Activated CD4-positive, alpha-beta T cell treated with anti-CD3 and anti-CD28 coated beads for 36 hours (primary cell): ENCODE results near the gene MED13. TPM values are rescaled to one million over a fixed set of nuclear protein-coding genes. Genes with fewer than 3 reads are reported as not detected.
A peak's percentile ranks its signal among the peaks of the same experiment; 100 is the strongest.
"Not testable (repeated sequence)": the region's sequence is repeated elsewhere in the genome, so short reads cannot be mapped to it uniquely, and the experiment has no call there.

Source experiments
- ATAC-seq: fragments of 200-7000 bp; cut with Tn5 transposase; one replicate; pipeline ENCODE4 v1.10.0; 2021; ENCODE audit warnings: mild to moderate bottlenecking, moderate library complexity
- CTCF ChIA-PET: fragments of 350-600 bp; sonication (Branson Sonifier 250); formaldehyde crosslinking; loops from one replicate; lab custom pipeline; 2021; ENCODE audit warnings: antibody characterized with exemption; lab: Charles Lee
- POLR2A ChIA-PET: fragments of 350-600 bp; sonication (Branson Sonifier 250); formaldehyde crosslinking; loops from one replicate; lab custom pipeline; 2021; ENCODE audit warnings: antibody characterized with exemption, inconsistent platforms; lab: Charles Lee
- DNase-seq: peaks from one replicate; pipeline ENCODE4 v3.0.0-alpha.2; 2020
- H3K27ac Mint-ChIP-seq: one replicate; pipeline ENCODE4 v1.8.0; 2021; ENCODE audit warnings: mixed read lengths
- H3K27me3 Mint-ChIP-seq: one replicate; pipeline ENCODE4 v1.8.0; 2021; ENCODE audit warnings: mixed read lengths
- H3K36me3 Mint-ChIP-seq: one replicate; pipeline ENCODE4 v1.8.0; 2021; ENCODE audit warnings: low read depth, mixed read lengths
- H3K4me1 Mint-ChIP-seq: one replicate; pipeline ENCODE4 v1.8.0; 2021; ENCODE audit warnings: mixed read lengths
- H3K4me3 Mint-ChIP-seq: one replicate; pipeline ENCODE4 v1.8.0; 2021; ENCODE audit warnings: mild to moderate bottlenecking, moderate library complexity, mixed read lengths
- H3K9me3 Mint-ChIP-seq: one replicate; pipeline ENCODE4 v1.8.0; 2021; ENCODE audit warnings: low read depth, mixed read lengths
- intact Hi-C, 2 experiments: fragments of 100-400 bp; cut with DNase I in 1 of 2; cut with micrococcal nuclease in 1 of 2; formaldehyde crosslinking; loops; one replicate each; pipeline versions ENCODE4 v1.14.2 to v1.15.1; 2022 to 2024; cut with DNase I, micrococcal nuclease
- total RNA-seq, 2 experiments: library from RNA; stranded (reverse); gene quantifications; one replicate each; pipeline ENCODE4 v1.2.3, GENCODE V29; 2021

The MED13 gene
- total RNA-seq, 2 experiments from 2014 or later: 33.7 to 49.8 TPM

GRCh38 chr17:61955619-61956018 lies 109.5 kb downstream of the MED13 start:
- CTCF ChIA-PET: interaction anchor here (1.0 kb wide), 2 partner anchors 17 to 168 kb away, joined by 3 to 4 read pairs; no protein-coding TSS in a partner anchor
- intact Hi-C loops: no loop called here
- POLR2A ChIA-PET: no interaction called here
- Mint-ChIP-seq H3K4me3 (no peak overlapping the region), H3K4me1 (no peaks in the 10 kb centered on the region), H3K27ac (no peak overlapping the region), H3K36me3 (peaks cover 22% of the 10 kb centered on the region), H3K27me3 (no peaks in the 10 kb centered on the region), H3K9me3 (no peaks in the 10 kb centered on the region)
- ATAC-seq (no peak), DNase-seq (no peak)

- ATAC-seq (no peak), DNase-seq (no peak)
- Mint-ChIP-seq H3K27ac (no peak overlapping the region), H3K9me3 (no peaks in the 10 kb centered on the region), H3K4me1 (no peaks in the 10 kb centered on the region), H3K4me3 (no peak overlapping the region), H3K27me3 (no peaks in the 10 kb centered on the region), H3K36me3 (peaks cover 19% of the 10 kb centered on the region)
- CTCF ChIA-PET: interaction anchor here (0.8 to 1.2 kb wide), 2 partner anchors 25 to 162 kb away, joined by 3 to 4 read pairs; no protein-coding TSS in a partner anchor
- intact Hi-C loops: no loop called here
- POLR2A ChIA-PET: no interaction called here
These were observed 117.6 kb downstream of the MED13 start for GRCh38 chr17:61947367-61948078.

- ATAC-seq (no peak), DNase-seq (no peak)
- intact Hi-C loops: no loop called here
- H3K4me1 Mint-ChIP-seq: no peaks in the 10 kb centered on the region
- H3K9me3 Mint-ChIP-seq: no peaks in the 10 kb centered on the region
- H3K27ac Mint-ChIP-seq: no peak overlapping the region
- POLR2A ChIA-PET: no interaction called here
- no peaks in the 10 kb centered on the region for H3K27me3 Mint-ChIP-seq
- CTCF ChIA-PET: no interaction called here
- no peak overlapping the region for H3K4me3 Mint-ChIP-seq
- H3K36me3 Mint-ChIP-seq: peaks cover 19% of the 10 kb centered on the region
These were observed 118.7 kb downstream of the MED13 start for GRCh38 chr17:61946359-61946758.

- ChIA-PET POLR2A (no interaction called here), CTCF (interaction anchor here (1.0 kb wide), 1 partner anchor 707 kb away, joined by 3 read pairs; no protein-coding TSS in a partner anchor)
- H3K4me3 Mint-ChIP-seq: no peak overlapping the region
- no peaks in the 10 kb centered on the region for H3K27me3 Mint-ChIP-seq
- H3K9me3 Mint-ChIP-seq: no peaks in the 10 kb centered on the region
- no peaks in the 10 kb centered on the region for H3K4me1 Mint-ChIP-seq
- no peak for DNase-seq
- no peak overlapping the region for H3K27ac Mint-ChIP-seq
- no peak for ATAC-seq
- intact Hi-C loops: no loop called here
- H3K36me3 Mint-ChIP-seq: peaks cover 6% of the 10 kb centered on the region
These were observed 122.0 kb downstream of the MED13 start for GRCh38 chr17:61943117-61943516.

GRCh38 chr17:61942085-61942484 lies 123.0 kb downstream of the MED13 start:
- H3K9me3 Mint-ChIP-seq: no peaks in the 10 kb centered on the region
- H3K27me3 Mint-ChIP-seq: no peaks in the 10 kb centered on the region
- CTCF ChIA-PET: no interaction called here
- no peaks in the 10 kb centered on the region for H3K4me1 Mint-ChIP-seq
- no peak overlapping the region for H3K27ac Mint-ChIP-seq
- intact Hi-C loops: no loop called here
- DNase-seq (no peak), ATAC-seq (no peak)
- POLR2A ChIA-PET: no interaction called here
- no peak overlapping the region for H3K4me3 Mint-ChIP-seq
- H3K36me3 Mint-ChIP-seq: peaks cover 6% of the 10 kb centered on the region

- Mint-ChIP-seq H3K27ac (peak overlapping the region; percentile 94), H3K4me1 (peaks cover 17% of the 10 kb centered on the region), H3K9me3 (no peaks in the 10 kb centered on the region), H3K36me3 (peaks cover 17% of the 10 kb centered on the region), H3K4me3 (peak overlapping the region; percentile 88), H3K27me3 (no peaks in the 10 kb centered on the region)
- ATAC-seq (no peak), DNase-seq (no peak)
- intact Hi-C loops: loop anchor here in 1 of 2 experiments (5.0 kb wide), 1 partner anchor 494 kb away; the partner anchor contains the start of gene METTL2A
- ChIA-PET CTCF (no interaction called here), POLR2A (interaction anchor here (0.6 kb wide), 1 partner anchor 44 kb away, joined by 6 read pairs; no protein-coding TSS in a partner anchor)
These were observed 137.0 kb downstream of the MED13 start for GRCh38 chr17:61928101-61928436.

- Mint-ChIP-seq H3K27me3 (no peaks in the 10 kb centered on the region), H3K36me3 (peaks cover 21% of the 10 kb centered on the region), H3K4me3 (peak within 1 kb of the TSS; percentile 88), H3K9me3 (no peaks in the 10 kb centered on the region), H3K27ac (peak within 1 kb of the TSS; percentile 94), H3K4me1 (peaks cover 17% of the 10 kb centered on the region)
- intact Hi-C loops: loop anchor here (1.0 to 5.0 kb wide), 6 partner anchors 64 to 1250 kb away; partner anchors contain the start of genes BRIP1 (in 2 of the 2), BCAS3 (in 1 of the 2), MED13 (in 1 of the 2) and METTL2A (in 1 of the 2)
- ChIA-PET CTCF (interaction anchor here (0.6 kb wide), 1 partner anchor 1918 kb away, joined by 3 read pairs; no protein-coding TSS in a partner anchor), POLR2A (interaction anchor here (0.5 to 0.6 kb wide), 2 partner anchors 34 to 44 kb away, joined by 6 read pairs; no protein-coding TSS in a partner anchor)
- peak; percentile 92 for ATAC-seq
- DNase-seq: peak; percentile 97
These were observed 137.6 kb downstream of the MED13 start, which contains the start of gene INTS2 for GRCh38 chr17:61927208-61928100. Gene INTS2, minus strand, starts transcription at chr17:61927982. Its CDS starts 1,338 bp downstream, at chr17:61926644.

GRCh38 chr17:61926826-61927207 lies 138.3 kb downstream of the MED13 start:
- DNase-seq (no peak), ATAC-seq (no peak)
- Mint-ChIP-seq H3K9me3 (no peaks in the 10 kb centered on the region), H3K27ac (peak overlapping the region; percentile 94), H3K36me3 (peaks cover 23% of the 10 kb centered on the region), H3K27me3 (no peaks in the 10 kb centered on the region), H3K4me3 (peak overlapping the region; percentile 88), H3K4me1 (peaks cover 17% of the 10 kb centered on the region)
- CTCF ChIA-PET: interaction anchor here (0.6 to 1.4 kb wide), 2 partner anchors 79 to 1919 kb away, joined by 3 read pairs; no protein-coding TSS in a partner anchor
- POLR2A ChIA-PET: no interaction called here
- intact Hi-C loops: loop anchor here (1.0 to 5.0 kb wide), 6 partner anchors 64 to 1250 kb away; partner anchors contain the start of genes BRIP1 (in 2 of the 2), BCAS3 (in 1 of the 2), MED13 (in 1 of the 2) and METTL2A (in 1 of the 2)

GRCh38 chr17:61915162-61915561 lies 149.9 kb downstream of the MED13 start:
- ATAC-seq, H3K27me3 Mint-ChIP-seq, H3K27ac Mint-ChIP-seq, H3K9me3 Mint-ChIP-seq, H3K4me1 Mint-ChIP-seq, intact Hi-C loops, H3K4me3 Mint-ChIP-seq, DNase-seq, POLR2A ChIA-PET, CTCF ChIA-PET: not testable (repeated sequence)
- peaks cover 43% of the 10 kb centered on the region for H3K36me3 Mint-ChIP-seq

GRCh38 chr17:61908292-61909037 lies 156.6 kb downstream of the MED13 start:
- H3K36me3 Mint-ChIP-seq: peaks cover 40% of the 10 kb centered on the region
- ATAC-seq: no peak
- intact Hi-C loops: no loop called here
- ChIA-PET POLR2A (interaction anchor here (0.5 kb wide), 1 partner anchor 1535 kb away, joined by 3 read pairs; no protein-coding TSS in a partner anchor), CTCF (interaction anchor here (0.6 kb wide), 1 partner anchor 274 kb away, joined by 3 read pairs; no protein-coding TSS in a partner anchor)
- no peaks in the 10 kb centered on the region for H3K27me3 Mint-ChIP-seq
- no peaks in the 10 kb centered on the region for H3K4me1 Mint-ChIP-seq
- no peak for DNase-seq
- H3K27ac Mint-ChIP-seq: no peak overlapping the region
- H3K9me3 Mint-ChIP-seq: no peaks in the 10 kb centered on the region
- no peak overlapping the region for H3K4me3 Mint-ChIP-seq
